ENCODE measurements around the gene ZDHHC14.

DNA sequence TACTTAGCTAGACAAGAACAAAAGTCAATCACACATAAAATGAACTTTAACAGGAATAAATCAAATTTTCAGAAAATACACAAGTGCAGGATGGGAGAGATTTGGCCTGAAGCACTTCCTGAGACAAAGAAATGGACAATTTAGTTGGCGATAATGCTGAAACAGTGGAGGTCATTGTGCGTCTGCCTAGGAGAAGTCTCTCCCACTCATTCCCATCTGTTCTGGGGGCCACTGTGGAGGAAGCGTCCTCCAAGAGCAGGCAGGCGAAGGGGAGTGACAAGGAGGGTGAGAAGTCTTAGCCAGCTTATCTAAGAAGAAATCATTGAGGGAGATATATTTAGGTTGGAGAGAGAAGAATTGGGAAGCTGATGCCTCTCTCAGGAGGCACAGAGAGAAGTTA is 47.5 kb upstream of the ZDHHC14 start:
- TF ChIP-seq YY1 (IDR thresholded peaks at IDR 0.05; ENCODE audit: insufficient read depth, insufficient read length): no peak
- TF ChIP-seq ZNF274 (IDR thresholded peaks at IDR 0.05; ENCODE audit: low read depth, low read length): no peak
